ENCODE results near the gene WNK4. TPM values are rescaled to one million over a fixed set of nuclear protein-coding genes. Genes with fewer than 3 reads are reported as not detected.
A peak's percentile ranks its signal among the peaks of the same experiment; 100 is the strongest.

The WNK4 gene
- total RNA-seq, 2 experiments from 2014 or later, result 0.10 to 0.15 TPM

DNA sequence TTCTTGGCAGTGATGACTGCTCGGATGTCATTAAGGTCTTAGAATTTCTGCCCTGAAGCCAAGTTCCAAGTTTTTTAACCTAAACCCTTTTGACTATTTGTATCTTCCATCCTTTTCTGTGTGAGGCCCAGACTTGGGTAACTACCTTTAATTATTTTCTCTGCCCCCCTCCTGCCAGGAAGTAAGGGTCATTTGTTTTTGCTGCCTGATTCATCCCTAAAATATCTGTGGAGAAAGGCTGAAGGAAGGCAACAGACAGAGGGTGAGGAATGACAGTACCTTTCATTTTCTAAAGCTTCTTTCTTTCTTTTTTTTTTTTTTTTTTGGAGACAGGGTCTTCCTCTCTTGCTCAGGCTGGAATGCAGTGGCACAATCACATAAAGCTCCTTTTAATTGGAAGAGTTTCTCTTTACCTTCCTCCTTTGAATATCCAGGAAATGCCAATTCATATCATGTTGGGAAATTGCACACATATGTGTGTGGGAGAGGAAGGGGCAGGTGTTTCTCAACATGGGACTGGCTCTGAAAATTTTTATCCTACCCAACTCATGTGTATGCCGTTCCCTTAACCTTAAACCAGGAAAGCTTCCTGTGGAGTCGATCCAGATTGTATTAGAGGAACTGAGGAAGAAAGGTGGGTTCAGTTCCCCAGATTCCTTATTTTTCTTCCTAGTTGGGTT lies 6.2 kb upstream of the WNK4 start:
- no peak for DNase-seq
- no peaks in the 10 kb centered on the region for H3K27me3 Mint-ChIP-seq
- H3K9me3 Mint-ChIP-seq, result no peaks in the 10 kb centered on the region
- intact Hi-C loops (cut with micrococcal nuclease), result no loop called here
- peak overlapping the region; percentile 100 for H3K4me3 Mint-ChIP-seq
- H3K27ac Mint-ChIP-seq, result peak overlapping the region; percentile 87
- H3K4me1 Mint-ChIP-seq (ENCODE audit: low read depth), result peaks cover 22% of the 10 kb centered on the region
- H3K36me3 Mint-ChIP-seq, result peaks cover 26% of the 10 kb centered on the region
- CTCF ChIA-PET, result interaction anchor here (0.6 to 4.2 kb wide), 6 partner anchors 11 to 1687 kb away, joined by 3 to 44 read pairs (median 4); partner anchors contain the start of genes PSME3 and RAMP2
- POLR2A ChIA-PET, result interaction anchor here (1.1 to 1.9 kb wide), 5 partner anchors 24 to 224 kb away, joined by 3 to 7 read pairs (median 4); partner anchors contain the start of genes BECN1, CNTD1, COA3 and RETREG3

DNA sequence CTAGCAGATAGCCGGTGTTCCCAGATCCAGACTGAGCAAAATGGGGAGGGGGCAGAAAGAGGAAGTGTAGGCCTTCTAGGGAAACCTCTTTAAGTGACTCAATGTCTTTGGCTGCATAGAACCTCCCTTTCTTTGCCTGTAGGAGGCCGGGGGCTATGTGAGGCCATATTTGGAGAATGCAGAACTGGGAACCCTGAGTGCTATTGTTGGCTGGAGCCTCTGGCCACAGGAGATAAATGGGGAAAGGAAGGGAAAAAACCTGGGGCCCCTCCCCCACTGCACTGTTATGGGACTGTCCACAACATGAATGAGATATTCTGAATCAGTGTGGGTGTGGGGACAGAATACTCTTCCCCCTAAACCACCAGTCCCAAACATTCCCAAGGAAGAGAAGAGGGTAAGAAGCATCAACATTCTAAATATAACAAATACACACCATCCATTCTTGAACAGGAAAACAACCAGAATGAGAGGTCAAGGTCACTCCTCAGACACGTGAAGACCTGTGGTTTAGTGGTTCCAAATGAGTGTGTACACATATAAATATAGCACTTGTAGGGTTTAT lies 4.8 kb upstream of the WNK4 start:
- CTCF ChIA-PET, result interaction anchor here (4.2 kb wide), 1 partner anchor 13 kb away, joined by 44 read pairs; the partner anchor contains the start of gene RAMP2
- intact Hi-C loops (cut with micrococcal nuclease), result no loop called here
- Mint-ChIP-seq H3K4me3 (no peak overlapping the region), H3K27me3 (peaks cover 4% of the 10 kb centered on the region), H3K9me3 (no peaks in the 10 kb centered on the region), H3K4me1 (ENCODE audit: low read depth) (peaks cover 22% of the 10 kb centered on the region), H3K36me3 (peaks cover 33% of the 10 kb centered on the region), H3K27ac (no peak overlapping the region)
- no peak for DNase-seq
- POLR2A ChIA-PET, result no interaction called here

DNA sequence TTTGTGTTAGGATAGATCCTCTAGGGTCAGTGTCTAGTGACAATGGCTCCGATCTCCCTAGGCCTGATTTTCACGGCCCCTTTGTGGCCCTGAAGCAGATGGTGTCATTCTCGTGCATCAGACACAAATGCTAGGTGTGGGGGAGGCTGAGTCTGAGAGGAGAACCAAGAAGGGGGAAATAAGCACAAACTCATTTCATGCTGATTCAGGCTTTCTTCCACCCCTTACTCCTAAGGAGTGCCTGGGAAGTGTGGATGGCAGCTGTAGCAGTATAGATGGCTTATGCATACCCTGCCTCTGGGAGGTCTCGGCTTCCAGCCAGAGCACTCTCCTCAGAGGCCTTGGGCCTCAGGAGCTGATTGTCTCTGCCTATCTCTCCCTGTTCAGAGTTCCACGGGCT lies 1.8 kb upstream of the WNK4 start:
- intact Hi-C loops (cut with micrococcal nuclease), result no loop called here
- DNase-seq, result no peak
- Mint-ChIP-seq H3K27me3 (peaks cover 26% of the 10 kb centered on the region), H3K4me3 (no peak overlapping the region), H3K27ac (no peak overlapping the region), H3K4me1 (ENCODE audit: low read depth) (peaks cover 18% of the 10 kb centered on the region), H3K9me3 (no peaks in the 10 kb centered on the region), H3K36me3 (peaks cover 31% of the 10 kb centered on the region)
- ChIA-PET POLR2A (no interaction called here), CTCF (interaction anchor here (4.7 kb wide), 1 partner anchor 15 kb away, joined by 18 read pairs; no protein-coding TSS in a partner anchor)

- intact Hi-C loops (cut with micrococcal nuclease), result no loop called here
- Mint-ChIP-seq H3K27me3 (peaks cover 34% of the 10 kb centered on the region), H3K4me3 (no peak overlapping the region), H3K36me3 (peaks cover 27% of the 10 kb centered on the region), H3K27ac (no peak overlapping the region), H3K4me1 (ENCODE audit: low read depth) (peaks cover 16% of the 10 kb centered on the region), H3K9me3 (no peaks in the 10 kb centered on the region)
- CTCF ChIA-PET, result interaction anchor here (4.7 kb wide), 1 partner anchor 16 kb away, joined by 18 read pairs; no protein-coding TSS in a partner anchor
- no peak for DNase-seq
- POLR2A ChIA-PET, result no interaction called here
Observed at GRCh38 chr17:42779304-42779935, 990 bp upstream of the WNK4 start.

DNA sequence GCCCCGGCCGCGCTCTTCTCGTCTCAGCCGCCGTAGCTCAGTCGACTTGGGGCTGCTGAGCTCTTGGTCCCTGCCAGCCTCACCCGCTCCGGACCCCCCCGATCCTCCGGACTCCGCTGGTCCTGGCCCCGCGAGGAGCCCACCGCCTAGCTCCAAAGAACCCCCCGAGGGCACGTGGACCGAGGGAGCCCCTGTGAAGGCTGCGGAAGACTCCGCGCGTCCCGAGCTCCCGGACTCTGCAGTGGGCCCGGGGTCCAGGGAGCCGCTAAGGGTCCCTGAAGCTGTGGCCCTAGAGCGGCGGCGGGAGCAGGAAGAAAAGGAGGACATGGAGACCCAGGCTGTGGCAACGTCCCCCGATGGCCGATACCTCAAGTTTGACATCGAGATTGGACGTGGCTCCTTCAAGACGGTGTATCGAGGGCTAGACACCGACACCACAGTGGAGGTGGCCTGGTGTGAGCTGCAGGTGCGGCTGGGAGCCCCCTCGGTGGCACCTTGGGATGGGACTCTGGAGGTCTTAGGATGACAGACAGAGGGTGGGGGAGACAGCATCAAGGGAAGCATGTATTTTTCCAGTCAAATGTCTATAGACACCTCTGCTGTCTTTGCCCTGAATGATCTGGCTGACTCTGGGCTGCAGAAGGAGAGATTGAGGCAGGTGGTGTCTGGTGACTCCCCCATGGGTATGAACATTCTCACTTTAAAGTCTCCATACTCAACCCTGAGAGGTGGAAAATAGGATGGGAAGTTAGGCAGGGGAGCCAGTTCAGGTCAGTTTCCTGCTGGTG lies 635 bp downstream of the WNK4 start:
- Mint-ChIP-seq H3K36me3 (peaks cover 20% of the 10 kb centered on the region), H3K9me3 (no peaks in the 10 kb centered on the region), H3K4me3 (no peak overlapping the region), H3K27ac (no peak overlapping the region), H3K27me3 (peaks cover 46% of the 10 kb centered on the region), H3K4me1 (ENCODE audit: low read depth) (peaks cover 27% of the 10 kb centered on the region)
- intact Hi-C loops (cut with micrococcal nuclease), result no loop called here
- no peak for DNase-seq
- ChIA-PET POLR2A (no interaction called here), CTCF (interaction anchor here (4.7 kb wide), 1 partner anchor 17 kb away, joined by 18 read pairs; no protein-coding TSS in a partner anchor)

DNA sequence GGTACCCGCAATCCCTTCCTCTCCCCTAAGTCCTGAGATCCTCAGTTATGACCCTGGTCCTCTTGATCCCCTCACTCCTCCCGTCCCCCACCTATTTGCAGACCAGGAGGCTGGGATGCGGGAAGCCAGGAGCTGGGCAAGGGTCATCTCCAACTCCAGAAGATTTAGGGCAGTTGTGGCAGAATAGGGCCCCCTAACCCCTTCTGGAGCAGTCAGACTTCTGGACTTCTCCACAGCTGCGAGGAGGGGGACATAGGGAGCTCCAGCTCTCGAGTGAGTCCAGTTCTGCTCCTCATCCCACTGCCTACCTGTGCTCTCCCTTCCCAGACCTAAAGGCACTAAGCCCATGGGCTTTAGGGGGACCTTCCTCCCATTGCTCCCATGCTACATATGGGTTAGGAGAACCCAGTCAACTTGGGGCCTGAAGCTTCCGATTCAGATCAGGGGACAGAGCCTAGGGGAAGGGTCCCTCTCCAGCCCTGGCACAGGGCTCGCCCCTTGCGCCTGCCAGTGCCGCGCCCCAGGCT lies 1.3 kb downstream of the WNK4 start:
- H3K4me3 Mint-ChIP-seq, result no peak overlapping the region
- peaks cover 20% of the 10 kb centered on the region for H3K36me3 Mint-ChIP-seq
- no peak for DNase-seq
- H3K27ac Mint-ChIP-seq, result no peak overlapping the region
- intact Hi-C loops (cut with micrococcal nuclease), result no loop called here
- H3K27me3 Mint-ChIP-seq, result peaks cover 48% of the 10 kb centered on the region
- CTCF ChIA-PET, result no interaction called here
- POLR2A ChIA-PET, result no interaction called here
- H3K4me1 Mint-ChIP-seq (ENCODE audit: low read depth), result peaks cover 27% of the 10 kb centered on the region
- no peaks in the 10 kb centered on the region for H3K9me3 Mint-ChIP-seq

DNA sequence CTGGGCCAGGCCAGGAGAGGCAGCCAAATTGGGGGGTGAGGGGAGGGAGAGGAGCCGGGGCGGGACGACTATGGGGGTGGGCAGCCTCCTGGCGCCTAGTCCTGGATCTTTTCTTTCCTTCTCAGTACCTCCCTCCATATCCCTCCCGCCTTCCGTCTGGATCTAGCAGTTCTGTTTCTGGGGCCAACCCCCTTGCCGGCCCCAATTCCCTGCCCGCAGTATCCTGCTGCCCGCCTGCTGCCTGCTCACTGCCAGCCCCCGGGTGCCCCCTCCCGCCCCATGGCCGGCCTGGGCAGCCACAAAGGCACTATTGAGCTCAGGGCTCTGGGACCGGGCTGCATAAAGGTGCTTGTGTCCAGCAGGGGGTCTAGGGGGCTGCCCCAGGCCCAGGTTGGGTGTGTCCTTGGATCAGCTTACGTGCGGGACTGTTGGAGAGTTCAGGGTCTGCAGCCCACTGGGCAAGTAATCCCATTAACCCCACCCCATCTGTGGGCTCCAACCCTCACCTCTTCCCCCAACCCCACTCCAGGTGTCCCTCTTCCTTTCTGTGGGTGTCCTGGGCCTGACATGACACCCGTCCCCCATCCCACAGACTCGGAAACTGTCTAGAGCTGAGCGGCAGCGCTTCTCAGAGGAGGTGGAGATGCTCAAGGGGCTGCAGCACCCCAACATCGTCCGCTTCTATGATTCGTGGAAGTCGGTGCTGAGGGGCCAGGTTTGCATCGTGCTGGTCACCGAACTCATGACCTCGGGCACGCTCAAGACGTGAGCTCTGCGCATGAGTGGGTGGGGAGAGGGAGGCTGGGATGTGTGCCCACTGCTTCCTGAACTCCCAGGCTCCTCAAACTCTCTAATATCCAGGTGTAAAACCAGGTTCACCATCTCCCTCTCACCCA lies 2.0 kb downstream of the WNK4 start:
- Mint-ChIP-seq H3K27ac (no peak overlapping the region), H3K36me3 (peaks cover 18% of the 10 kb centered on the region), H3K27me3 (peaks cover 51% of the 10 kb centered on the region), H3K4me3 (no peak overlapping the region), H3K9me3 (no peaks in the 10 kb centered on the region), H3K4me1 (ENCODE audit: low read depth) (peaks cover 27% of the 10 kb centered on the region)
- CTCF ChIA-PET, result no interaction called here
- no peak for DNase-seq
- intact Hi-C loops (cut with micrococcal nuclease), result no loop called here
- POLR2A ChIA-PET, result no interaction called here

DNA sequence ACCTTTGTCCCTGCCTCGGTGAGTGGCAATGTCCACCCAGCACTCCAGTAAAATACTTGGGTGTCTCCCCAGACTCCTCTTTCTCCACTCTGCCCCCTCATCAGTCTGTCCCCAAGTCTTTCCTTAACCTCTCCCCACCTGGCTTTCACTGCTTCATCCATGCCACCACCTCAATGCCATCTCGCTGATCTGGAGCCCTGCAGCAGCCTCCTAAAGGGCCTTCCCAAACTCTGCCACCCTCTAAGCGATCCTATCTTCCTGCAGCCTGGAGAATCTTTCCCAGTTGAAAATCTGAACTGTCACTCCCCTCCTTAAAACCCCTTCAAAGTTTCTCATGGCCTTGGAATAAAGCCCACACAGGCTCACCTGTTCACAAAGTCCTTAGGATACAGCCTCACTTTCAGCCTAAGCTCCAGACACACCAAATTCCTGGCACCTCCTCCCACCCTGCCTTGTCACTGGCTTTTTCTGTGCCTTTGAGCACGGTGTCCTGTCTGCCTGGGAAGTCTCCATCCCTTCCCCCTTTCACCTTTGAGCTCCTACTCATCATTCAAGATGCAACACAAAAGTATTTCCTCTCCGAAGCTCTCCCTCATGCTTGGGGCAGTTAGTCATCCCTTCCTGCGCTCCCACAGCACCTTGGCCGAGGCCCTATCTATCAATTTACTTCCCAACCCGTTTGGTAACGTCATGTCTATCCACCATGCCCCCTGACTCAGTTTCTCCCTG lies 2.8 kb downstream of the WNK4 start:
- Mint-ChIP-seq H3K4me1 (ENCODE audit: low read depth) (peaks cover 27% of the 10 kb centered on the region), H3K27me3 (peaks cover 54% of the 10 kb centered on the region), H3K36me3 (peaks cover 12% of the 10 kb centered on the region), H3K27ac (no peak overlapping the region), H3K9me3 (no peaks in the 10 kb centered on the region), H3K4me3 (no peak overlapping the region)
- CTCF ChIA-PET, result no interaction called here
- no peak for DNase-seq
- intact Hi-C loops (cut with micrococcal nuclease), result no loop called here
- POLR2A ChIA-PET, result no interaction called here

DNA sequence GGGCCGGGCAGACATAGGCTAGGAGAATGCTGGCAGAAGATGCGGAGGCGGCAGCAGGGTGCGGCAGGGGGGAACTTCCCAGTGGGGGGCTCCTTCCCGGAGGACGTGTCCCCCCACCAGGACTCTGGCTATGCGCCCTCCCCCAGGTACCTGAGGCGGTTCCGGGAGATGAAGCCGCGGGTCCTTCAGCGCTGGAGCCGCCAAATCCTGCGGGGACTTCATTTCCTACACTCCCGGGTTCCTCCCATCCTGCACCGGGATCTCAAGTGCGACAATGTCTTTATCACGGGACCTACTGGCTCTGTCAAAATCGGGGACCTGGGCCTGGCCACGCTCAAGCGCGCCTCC lies 3.4 kb downstream of the WNK4 start:
- DNase-seq, result no peak
- Mint-ChIP-seq H3K36me3 (peaks cover 11% of the 10 kb centered on the region), H3K4me1 (ENCODE audit: low read depth) (peaks cover 27% of the 10 kb centered on the region), H3K9me3 (no peaks in the 10 kb centered on the region), H3K27ac (no peak overlapping the region), H3K4me3 (no peak overlapping the region), H3K27me3 (peaks cover 54% of the 10 kb centered on the region)
- intact Hi-C loops (cut with micrococcal nuclease), result no loop called here
- ChIA-PET POLR2A (no interaction called here), CTCF (no interaction called here)

- Mint-ChIP-seq H3K27me3 (peaks cover 54% of the 10 kb centered on the region), H3K4me3 (no peak overlapping the region), H3K27ac (no peak overlapping the region), H3K9me3 (no peaks in the 10 kb centered on the region), H3K36me3 (peaks cover 5% of the 10 kb centered on the region), H3K4me1 (ENCODE audit: low read depth) (peaks cover 27% of the 10 kb centered on the region)
- intact Hi-C loops (cut with micrococcal nuclease), result no loop called here
- no peak for DNase-seq
- ChIA-PET POLR2A (interaction anchor here (0.8 kb wide), 1 partner anchor 38 kb away, joined by 3 read pairs; no protein-coding TSS in a partner anchor), CTCF (interaction anchor here (1.1 kb wide), 1 partner anchor 36 kb away, joined by 3 read pairs; no protein-coding TSS in a partner anchor)
Observed at GRCh38 chr17:42784409-42784808, 4.0 kb downstream of the WNK4 start.

All from activated CD4-positive, alpha-beta memory T cell treated with anti-CD3 and anti-CD28 coated beads for 36 hours (primary cell).